Measurements from ENCODE around the gene NOTUM.

DNA sequence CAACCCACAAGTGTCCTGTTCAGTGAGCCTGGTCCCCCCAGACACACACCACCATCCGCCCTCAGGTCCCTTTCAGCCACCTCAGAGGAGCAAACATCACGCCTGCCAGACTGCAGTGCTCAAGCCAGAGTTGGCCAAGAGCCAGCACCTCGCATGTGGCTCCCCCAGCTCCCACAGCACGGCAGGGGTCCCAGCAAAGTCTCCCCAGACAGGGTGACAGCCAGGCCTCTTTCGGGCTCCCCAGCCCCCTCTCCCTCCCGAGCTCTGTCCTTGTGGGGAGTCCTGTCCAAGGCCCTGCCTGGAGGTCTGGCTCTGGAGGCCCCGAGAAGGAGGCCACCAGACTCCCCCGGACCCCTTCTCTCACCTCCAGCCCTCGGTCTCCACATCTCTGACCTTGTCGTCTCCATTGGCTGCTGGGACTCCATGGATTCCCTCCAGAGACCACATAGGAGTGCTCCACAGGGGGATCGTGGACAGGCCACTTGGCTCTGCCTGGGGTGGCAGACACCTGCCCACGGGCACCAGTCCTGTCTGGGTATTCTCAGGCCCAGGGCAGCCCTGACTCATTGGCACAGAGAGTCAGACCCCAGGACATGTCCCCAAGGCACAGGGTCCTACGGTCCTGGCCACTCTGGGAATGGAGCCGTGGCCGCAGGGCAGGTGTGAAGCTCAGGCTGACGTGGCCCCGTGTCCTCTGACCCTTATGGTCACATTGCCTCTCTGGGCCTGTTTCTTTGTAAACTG, 12.2 kb downstream of the NOTUM start:
- TF ChIP-seq, protein P1, sequence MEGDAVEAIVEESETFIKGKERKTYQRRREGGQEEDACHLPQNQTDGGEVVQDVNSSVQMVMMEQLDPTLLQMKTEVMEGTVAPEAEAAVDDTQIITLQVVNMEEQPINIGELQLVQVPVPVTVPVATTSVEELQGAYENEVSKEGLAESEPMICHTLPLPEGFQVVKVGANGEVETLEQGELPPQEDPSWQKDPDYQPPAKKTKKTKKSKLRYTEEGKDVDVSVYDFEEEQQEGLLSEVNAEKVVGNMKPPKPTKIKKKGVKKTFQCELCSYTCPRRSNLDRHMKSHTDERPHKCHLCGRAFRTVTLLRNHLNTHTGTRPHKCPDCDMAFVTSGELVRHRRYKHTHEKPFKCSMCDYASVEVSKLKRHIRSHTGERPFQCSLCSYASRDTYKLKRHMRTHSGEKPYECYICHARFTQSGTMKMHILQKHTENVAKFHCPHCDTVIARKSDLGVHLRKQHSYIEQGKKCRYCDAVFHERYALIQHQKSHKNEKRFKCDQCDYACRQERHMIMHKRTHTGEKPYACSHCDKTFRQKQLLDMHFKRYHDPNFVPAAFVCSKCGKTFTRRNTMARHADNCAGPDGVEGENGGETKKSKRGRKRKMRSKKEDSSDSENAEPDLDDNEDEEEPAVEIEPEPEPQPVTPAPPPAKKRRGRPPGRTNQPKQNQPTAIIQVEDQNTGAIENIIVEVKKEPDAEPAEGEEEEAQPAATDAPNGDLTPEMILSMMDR (conservative IDR thresholded peaks at IDR 0.05 in 1 of 2, IDR thresholded peaks at IDR 0.05 in 1 of 2; ENCODE audit: extremely low read depth in 1 of 2, insufficient read depth in 1 of 2, low read depth in 1 of 2, low read length in 2 of 2) = no peak
- no peak for TF ChIP-seq EZH2 (IDR thresholded peaks at IDR 0.05; ENCODE audit: borderline replicate concordance, low read length)

All from mammary epithelial cell (primary cell).